A549 treated with CpdA at 1 μM for 4 hours (cell line): ENCODE measurements around the gene MRRF. TPM values are rescaled to one million over a fixed set of nuclear protein-coding genes. Genes with fewer than 3 reads are reported as not detected.

Source experiments
- total RNA-seq: library from RNA; stranded (reverse); fragments of 200-300 nt; extraction: Qiagen RNA extraction; gene quantifications from 5 replicates; pipeline ENCODE4 v1.2.3, GENCODE V29; 2022; ENCODE audit warnings: low read depth

MRRF gene, protein sequence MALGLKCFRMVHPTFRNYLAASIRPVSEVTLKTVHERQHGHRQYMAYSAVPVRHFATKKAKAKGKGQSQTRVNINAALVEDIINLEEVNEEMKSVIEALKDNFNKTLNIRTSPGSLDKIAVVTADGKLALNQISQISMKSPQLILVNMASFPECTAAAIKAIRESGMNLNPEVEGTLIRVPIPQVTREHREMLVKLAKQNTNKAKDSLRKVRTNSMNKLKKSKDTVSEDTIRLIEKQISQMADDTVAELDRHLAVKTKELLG
- 66.9 to 76.9 TPM (median 71.2 TPM) in 5 replicates for total RNA-seq

GRCh38 chr9:122264360-122265148, at the start of gene MRRF, which contains the start of gene RBM18:
Gene MRRF (plus strand): TSS chr9:122264882. CDS start chr9:122270892, 6,010 bp downstream.
Gene RBM18 (minus strand): TSS chr9:122264840. CDS start chr9:122261492, 3,348 bp downstream.

GRCh38 chr9:122228568-122229484, 35.9 kb upstream of the MRRF start, which contains the start of gene LHX6:
Gene LHX6 (minus strand): TSS chr9:122228957. CDS start chr9:122228740, 217 bp downstream.

GRCh38 chr9:122370869-122371755, 106.4 kb downstream of the MRRF start, which contains the start of gene PTGS1:
Gene PTGS1 (plus strand): TSS chr9:122371024. CDS start chr9:122371085, 61 bp downstream.

Other genes with a start within 250 kb of the MRRF start
- 3.2 to 4.6 TPM (median 4.0 TPM) in 5 replicates for gene TTLL11, start 171.6 kb upstream of the MRRF start, total RNA-seq
- 89.3 to 113 TPM (median 106 TPM) in 5 replicates for gene NDUFA8, start 105.1 kb upstream of the MRRF start, total RNA-seq
- gene MORN5, start 105.0 kb upstream of the MRRF start, total RNA-seq: 0.44 TPM in 1 of 5 replicates, not detected in the others
- 0.22 to 0.45 TPM (median 0.27 TPM) in 5 replicates for gene LHX6, start 35.9 kb upstream of the MRRF start, total RNA-seq
- 13.8 to 23.7 TPM (median 21.4 TPM) in 5 replicates for gene RBM18, start within 50 bp of the MRRF start, total RNA-seq
- 0.82 to 1.5 TPM (median 1.2 TPM) in 5 replicates for gene PTGS1, start 106.1 kb downstream of the MRRF start, total RNA-seq
- not detected in 5 replicates for gene OR1J1, start 213.0 kb downstream of the MRRF start, total RNA-seq
- gene OR1J2, start 245.9 kb downstream of the MRRF start, total RNA-seq: 0.06 to 0.15 TPM in 2 of 5 replicates, not detected in the others